Measurements from ENCODE around the gene NCBP1.
"Not testable (repeated sequence)": the region's sequence is repeated elsewhere in the genome, so short reads cannot be mapped to it uniquely, and the experiment has no call there.

Gene NCBP1

DNA sequence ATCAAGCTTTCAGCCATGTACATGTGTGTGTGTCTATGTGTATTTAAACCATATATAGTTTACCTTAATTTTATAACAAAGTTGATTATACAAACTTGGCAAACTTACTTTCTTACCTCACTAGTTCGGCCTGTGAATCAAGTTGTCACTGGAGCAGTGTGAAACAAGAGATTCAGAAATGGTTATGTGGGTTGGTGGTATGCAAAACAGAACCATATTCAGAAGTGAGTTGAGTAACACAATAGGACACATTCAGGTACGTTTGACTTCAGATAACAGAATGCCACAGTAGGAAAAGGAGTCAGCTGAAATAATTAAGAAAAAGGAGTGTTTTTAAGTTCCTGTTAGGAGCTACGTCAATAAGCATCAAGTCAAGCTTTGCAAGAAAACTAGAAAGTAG, 42.0 kb downstream of the NCBP1 start:
- DNase-seq, result no peak

DNA sequence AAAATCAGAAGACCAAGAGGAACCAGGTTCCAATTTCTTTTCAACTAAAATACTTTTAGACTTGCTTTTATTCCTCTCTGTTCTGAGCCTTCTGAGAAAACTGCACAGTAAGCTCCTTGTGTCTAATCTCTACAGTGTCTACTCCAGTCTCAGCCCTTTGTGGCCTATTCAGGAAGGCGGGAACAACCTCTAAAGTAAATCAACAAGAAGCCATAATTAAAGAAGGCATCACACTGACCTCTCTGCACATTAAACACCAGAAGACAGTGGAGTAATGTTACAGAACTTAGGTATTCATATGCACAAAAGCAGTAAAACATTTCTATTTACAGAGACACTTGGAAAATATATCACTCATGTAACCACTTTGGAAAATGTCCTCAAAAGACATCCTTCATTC, 48.6 kb downstream of the NCBP1 start:
- DNase-seq, result no peak

DNA sequence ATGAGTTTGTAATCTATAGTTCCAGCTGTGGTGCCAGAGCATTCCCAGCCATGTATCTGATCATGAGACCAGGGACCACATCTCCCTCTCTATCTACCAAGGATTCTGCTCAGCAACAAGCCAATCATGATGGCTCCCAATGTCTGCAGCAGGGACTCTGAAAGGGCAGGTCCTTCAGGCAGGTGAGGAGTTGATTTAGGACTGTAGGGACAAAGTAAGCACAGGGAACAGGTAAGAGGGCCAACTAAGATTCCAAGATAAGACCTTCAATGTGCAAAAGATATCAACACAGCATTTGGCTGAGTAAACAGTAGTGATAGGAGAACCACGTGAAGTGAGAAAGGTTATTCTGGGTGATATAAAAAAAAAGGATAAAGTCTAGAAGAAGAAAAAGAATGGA, 55.0 kb downstream of the NCBP1 start:
- DNase-seq, result peak; percentile 10

DNA sequence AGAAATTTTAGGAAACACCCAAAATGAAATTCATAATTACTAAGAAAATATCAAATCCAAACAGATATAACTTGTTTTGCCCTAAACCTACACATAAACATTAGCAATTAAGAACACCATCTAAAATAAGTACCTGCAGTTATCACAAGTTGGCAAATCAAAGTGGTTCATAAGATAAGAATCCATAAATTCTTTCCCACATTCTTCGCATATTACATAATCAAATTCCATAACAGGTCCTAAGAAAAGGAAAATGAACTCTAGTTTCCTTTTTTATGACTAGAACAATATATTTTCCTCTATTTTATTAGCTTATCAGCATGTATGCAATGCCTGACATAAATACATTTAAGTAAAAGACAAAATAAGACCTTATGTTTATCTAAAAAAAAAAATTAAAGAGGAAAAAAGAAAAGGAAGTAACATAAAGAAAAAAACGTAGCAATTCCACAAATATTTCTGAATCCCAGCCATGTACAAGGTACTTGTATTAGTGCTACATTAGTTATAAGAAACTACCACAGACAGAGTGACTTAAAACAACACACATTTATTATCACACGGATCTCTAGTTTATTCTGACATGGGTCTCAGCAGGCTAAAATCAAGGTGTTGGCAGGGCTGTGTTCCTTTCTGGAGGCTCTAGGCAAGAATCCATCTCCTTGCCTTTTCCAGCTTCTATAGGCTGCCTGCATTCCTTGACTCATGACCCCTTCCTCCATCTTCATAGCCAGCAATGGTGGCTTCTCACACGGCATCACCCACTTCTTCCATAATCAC, 56.0 kb downstream of the NCBP1 start:
- DNase-seq, result no peak

DNA sequence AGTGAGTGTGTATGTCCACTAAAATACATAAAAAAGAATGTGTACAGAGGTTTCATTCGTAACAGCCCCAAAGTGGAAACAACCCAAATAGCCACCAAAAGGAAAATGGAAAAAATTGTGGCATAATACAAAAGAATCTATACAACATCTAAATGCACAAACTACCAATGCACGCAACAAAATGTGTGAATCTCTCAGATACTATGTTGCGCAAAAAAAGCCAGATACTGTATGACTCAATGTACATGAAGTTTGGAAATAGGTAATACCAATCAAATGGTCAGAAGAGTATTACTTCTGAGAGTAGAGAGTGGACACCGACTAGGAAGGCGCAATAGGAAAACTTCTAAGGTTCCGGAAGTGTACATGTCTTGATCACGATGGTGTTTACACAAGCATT, 61.1 kb downstream of the NCBP1 start:
- no peak for DNase-seq

DNA sequence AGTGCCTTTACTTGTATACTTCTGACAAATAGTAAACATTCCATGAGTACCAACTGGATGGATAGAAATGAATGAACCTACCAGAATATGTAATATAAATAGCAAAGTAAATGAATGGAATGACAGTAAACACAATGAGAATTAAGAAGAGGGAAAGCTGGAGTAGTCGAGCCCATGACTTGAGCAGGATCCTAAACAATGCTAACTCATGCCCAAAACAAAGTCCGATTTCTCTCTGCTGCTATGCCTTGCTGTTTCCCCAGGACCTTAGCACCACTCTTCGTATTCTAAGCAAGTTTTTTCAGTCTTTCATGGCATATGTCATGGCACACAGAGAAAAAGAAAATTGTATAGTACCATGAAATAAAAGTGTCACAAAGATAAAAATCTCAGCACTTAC, 61.8 kb downstream of the NCBP1 start:
- no peak for DNase-seq

DNA sequence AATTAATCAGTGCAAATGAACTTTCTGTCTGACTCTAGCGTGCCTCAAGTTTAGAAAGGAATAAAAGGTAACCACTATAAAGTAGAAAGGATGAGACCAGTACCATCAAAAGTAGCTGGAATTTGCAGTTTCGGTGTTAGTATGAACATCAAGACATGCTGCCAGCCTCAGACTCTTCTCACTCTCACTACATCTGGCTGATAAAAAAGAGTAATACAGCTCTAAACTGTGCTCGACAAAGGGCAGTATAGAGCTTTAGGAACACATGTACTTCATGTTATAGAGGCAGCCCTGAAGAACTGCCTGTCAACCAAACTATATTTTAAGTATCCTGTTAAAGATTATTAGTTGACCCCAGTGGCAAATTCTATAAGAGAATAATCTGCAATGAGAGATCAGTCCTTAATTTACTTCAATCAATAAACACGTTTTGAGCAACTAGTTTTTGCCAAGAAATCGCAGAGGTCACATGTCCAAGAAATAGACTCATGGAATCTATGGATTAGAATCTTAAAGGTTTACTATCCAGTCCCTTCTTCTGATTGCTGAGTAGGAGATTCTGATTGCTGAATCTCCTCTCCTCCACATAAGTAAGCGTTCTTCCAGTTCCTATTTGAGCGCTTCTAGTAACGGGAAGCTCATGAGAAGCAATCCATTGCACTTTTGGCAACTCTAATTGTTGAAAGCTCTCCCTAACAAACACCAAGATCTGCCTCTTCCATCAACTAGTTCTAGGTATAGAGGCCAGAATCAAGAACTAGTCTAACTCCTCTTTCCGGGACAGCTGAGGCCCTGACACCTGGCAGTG, 62.6 kb downstream of the NCBP1 start:
- peak; percentile 49 for DNase-seq

DNA sequence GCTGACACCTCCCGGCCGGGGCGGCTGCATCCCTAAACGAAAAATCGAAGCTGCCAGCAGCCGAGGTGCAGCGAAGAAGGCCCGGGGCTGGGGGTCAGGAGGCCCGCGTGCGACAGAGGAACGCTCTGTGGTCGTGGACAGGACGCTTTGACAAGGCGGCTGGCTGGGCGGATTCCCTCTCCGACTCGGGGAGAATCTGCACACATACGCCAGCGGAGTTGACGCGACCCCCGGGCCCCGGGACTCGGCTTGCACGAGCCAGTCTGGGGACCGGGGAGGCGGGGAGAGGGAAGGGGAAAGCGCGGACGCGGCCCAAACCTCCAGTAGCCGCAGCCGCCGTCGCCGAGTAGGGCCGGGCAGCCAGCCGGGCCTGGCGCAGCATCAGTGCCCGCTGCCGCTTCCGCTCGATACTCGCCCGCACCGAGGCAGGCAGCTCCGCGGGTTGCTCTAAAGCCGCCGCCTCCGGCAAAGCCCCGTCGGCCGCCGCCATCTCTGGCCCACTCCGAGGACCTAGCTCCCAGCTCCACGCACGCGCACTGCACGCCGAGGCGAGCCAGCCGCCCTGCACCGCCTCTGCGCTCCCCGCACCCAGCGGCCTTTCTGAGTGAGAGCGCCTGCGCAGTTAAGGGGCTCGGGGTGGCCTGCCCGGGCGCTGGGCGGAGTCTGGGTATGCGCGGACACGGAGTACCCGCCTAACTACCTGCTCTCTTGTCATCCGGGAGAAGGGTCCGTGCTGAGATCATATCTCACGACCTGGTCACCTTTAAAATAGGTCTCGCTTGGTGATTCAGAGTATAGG, 63.4 kb downstream of the NCBP1 start, which contains the start of gene XPA:
XPA (minus strand) TSS at position 538 of the 799 bp plus-strand sequence; CDS start at position 490, 48 bp downstream.
- DNase-seq, result peak; percentile 98

DNA sequence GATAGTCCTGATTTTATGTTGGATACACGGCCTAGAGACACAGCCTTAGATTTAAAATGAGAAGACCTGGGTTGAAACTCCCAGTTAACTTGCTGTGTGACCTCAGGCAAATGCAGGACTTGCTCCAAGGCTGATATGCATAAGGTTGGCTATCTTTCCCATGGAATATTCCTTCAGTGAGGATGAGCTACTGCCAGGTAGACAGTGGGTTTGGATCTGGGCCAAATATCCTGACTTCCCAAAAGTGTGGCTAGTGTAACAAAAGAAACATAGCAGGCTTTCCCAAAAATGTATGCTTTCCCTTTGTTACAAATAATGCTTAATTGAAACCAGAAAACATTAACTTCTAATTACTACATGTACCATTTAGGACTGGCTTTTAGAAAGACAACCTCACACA, 64.2 kb downstream of the NCBP1 start:
- DNase-seq, result no peak

DNA sequence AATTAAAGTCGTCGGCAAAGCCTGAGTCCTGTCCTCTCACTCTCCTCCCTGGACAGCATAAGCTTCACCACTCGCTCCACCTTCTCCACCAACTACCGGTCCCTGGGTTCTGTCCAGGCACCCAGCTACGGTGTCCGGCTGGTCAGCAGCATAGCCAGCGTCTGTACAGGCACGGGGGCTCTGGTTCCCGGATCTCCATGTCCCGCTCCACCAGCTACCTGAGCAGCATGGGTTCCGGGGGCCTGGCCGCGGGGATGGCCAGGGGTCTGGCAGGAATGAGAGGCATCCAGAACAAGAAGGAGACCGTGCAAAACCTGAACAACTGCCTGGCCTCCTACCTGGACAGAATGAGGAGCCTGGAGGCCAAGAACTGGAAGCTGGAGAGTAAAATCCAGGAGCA, 65.2 kb downstream of the NCBP1 start:
- no peak for DNase-seq

DNA sequence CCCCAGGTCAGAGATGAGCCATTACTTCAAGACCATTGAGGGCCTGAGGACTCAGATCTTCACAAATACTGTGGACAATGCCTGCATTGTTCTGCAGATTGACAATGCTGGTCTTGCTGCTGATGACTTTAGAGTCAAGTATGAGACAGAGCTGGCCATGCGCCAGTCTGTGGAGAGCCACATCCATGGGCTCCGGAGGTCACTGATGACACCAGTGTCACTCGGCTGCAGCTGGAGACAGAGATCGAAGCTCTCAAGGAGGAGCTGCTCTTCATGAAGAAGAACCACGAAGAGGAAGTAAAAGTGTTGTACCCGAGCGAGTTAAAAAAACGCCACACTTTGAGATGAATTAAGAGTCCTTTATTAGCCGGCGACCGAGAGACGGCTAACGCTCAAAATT, 65.7 kb downstream of the NCBP1 start:
- peak; percentile 48 for DNase-seq

DNA sequence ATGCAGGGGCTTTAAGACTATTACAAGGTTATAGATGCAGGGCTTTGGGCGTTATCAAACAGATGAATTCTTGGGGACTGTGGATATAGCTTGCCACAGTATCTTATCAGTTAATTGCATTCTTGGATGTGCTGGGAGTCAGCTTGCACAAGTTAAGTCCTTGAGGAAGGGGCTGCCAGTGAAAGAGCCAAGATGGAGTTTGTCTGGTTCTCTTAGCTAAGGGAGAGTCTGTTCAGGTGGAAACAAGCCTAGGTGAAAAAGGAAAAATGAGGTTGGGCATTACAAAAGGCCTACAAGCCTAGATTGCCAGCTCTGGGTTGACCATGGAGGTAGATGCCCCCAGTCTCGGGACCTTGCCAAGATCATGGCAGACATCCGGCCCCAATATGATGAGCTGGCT, 66.2 kb downstream of the NCBP1 start:
- DNase-seq, result not testable (repeated sequence)

DNA sequence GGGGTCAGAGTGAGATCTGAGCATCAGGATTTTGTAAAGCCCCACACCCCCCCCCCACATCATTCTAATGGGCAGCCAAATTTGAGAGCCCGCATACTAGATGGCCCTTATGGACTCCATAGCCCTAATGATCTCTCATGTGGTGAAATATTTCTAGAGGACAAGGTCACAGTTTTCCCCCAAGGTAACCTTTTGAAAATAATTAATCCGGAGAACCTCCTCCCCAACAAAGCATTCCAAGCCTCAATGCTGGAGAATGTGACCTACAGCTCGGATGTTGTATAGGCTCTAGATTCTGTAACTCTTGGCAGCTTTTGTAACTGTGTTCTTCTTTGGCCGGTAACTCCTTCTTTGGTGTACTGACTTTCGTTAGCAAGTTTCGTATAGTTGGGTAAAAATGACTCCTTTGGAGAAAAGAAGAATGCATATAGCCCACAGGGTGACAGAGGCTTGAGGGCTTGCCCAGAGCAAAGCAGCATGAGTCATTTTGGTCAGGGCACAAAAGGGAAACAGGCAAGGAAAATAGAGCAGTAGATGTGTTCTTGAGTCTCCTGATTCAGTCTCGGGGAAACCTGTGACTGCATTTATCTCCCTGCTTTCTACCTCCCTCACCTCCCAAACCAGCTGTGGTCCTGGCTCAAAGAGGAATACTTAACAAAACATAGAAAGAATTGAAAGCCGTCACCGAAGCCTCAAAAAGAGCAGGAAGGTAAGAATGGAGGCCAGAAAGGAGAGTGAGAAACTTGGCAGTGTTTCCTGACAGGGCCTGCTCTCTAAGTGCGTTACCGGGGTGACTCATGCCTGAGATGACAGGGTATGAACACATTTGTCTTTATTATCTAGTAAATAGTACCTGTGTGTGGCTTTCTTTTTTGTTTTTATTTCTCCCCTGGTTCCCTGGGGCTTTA, 70.1 kb downstream of the NCBP1 start:
- peak; percentile 54 for DNase-seq

DNA sequence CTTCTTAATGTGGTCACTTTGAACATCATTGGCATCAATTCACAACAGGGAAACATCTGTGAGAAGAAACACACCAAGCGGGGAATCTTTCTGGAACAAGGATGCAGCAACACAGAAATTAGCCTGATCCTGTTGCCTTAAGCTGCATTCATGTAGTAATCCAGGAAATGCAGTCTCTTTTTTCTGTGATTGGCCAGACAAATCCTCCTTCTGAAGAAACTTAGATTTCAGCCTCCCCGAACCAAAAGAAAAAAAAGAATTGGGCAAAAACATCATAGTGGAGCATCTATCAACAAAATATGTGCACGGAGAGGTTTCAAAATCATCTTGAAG, 70.7 kb downstream of the NCBP1 start:
- no peak for DNase-seq

DNA sequence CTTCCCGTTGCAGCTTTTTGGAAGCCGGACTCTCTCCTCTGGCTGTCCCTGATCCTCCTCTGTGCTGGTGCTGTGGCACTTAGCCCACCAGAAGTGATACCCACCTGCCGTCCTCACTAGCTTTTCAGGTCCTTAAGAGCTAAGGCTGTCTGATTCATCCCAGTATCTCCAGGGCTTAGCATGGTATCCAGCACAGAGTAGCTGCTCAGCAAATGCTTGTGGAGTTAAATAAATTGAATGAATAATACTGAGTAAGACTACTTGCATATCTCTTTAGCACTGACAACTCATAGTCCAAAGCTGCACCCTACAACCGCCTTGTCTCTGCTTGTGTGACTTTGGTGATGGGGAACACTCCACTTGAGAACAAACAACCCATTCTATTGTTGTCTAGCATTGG, 71.2 kb downstream of the NCBP1 start:
- DNase-seq, result no peak

DNA sequence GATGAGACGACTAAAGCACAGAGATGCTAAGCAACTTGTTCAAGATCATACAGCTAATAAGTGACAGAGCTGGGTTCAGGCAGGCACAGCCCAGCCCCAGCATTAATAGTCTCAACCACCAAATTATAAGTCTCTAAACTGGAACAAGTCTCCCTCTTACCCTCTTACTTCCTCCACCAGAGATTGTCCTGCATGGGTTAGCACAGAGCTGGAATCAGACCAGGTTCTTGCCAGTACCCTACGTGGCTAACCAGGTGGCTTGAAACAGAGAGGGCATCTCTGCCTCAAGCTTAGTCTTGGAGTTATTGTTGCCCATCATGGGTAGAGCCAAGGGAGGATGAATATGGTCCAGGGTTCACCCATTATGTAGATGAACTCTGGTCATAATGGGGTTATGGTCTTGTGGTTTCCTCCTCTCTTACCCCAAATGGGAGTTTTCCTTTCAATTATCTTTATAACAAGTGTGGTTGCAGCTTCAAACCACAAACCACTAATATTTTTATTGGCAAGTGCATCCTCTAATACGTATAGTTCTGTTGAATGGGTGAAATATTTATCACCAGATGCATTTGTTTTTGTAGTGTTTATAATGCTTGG, 71.8 kb downstream of the NCBP1 start:
- DNase-seq, result no peak

DNA sequence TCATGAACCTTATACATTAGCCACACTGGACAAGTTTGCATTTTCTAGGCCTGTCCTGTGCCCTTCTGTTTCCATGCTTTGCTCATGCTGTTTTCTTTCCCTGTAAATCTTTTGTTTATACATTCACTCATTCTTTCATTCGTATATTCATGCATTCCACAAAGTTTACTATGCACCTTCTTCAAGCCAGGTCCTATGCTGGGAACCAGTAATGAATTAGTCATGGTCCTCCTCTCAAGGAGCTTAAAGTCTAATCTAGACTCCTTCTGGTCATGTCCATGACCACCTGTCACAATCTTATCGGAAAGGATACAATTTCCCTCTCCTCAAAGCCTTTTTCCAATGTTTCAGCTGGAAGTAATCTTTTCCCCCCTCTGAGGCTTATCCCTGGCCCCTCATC, 72.6 kb downstream of the NCBP1 start:
- no peak for DNase-seq

DNA sequence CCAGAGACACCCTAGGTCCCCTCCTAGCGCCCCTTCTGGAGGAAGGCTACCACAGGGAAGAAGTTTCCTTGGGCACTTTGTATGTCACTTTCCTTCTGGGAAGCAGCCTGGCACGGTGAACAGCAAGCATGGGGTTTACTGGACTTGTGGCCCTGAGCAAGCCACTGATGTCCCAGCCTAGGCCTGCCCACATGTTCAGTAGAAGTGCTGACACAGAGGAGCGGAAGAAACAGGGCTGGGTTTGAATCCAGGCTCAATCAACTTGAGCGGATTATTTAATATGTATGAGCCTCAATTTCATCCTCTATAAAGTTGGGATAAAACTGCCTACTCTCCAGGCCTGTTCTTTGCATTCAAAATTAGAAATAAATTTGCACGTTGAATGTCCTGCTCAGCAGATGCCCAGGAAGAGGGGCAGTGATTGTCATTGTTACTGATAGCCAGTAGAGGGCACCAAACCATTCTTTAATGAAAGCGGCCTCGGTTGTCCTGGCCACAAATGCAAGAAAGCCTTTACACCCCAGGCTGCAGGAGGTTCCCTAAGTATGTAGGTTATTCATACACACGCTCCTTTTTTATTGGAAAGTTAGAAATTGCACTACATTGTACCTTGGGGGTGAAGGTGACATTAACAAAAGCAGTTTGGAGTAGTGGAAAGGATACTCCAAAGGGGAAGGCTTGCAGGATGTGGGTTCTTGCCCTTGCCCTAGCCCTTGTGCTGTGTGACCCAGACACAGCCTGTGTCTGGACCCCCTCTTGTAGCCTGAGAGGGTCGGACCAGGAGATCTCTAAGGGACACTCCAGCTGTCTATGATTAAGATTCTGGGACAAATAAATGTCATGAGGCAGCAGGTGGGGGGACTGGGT, 77.0 kb downstream of the NCBP1 start:
- DNase-seq, result peak; percentile 78

DNA sequence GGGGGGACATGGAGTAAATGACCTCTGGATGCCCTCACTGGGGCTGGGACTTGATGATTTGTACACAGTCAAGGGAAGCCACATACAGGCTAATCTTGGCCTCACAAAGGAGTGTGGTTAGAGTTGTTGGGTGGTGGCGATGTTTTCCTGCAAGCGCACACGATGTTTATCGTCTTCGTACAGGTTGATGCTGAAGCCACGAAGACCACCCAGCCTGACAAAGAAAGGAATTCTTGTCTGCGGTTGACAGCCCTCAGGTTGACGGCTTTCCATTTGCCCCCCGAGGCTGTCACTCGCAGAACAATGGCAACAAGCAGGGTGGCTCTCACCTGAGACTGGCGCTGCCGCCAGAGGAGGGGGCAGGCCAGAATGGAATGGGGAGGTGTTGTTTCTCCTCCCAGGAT, 77.6 kb downstream of the NCBP1 start:
- no peak for DNase-seq

DNA sequence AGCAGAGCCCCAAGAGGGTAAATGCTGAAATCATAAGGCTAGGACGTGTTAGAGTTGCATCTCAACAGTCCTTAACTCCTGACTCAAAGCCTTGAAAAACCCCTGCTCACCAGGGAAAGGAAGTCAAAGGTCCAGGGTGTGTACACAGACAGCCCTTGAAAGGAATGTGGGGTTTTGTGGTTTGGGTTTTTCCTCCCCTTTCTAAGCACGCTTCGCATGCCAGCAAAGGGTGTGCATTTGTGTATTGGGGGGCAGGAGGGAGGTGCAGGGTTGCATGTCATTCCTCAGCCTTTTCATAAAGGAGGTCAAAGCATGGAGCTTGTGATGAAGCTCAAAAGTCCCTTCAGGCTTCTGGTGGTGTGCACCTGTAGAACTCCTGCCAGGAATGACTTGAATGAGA, 80.8 kb downstream of the NCBP1 start:
- peak; percentile 8 for DNase-seq

DNA sequence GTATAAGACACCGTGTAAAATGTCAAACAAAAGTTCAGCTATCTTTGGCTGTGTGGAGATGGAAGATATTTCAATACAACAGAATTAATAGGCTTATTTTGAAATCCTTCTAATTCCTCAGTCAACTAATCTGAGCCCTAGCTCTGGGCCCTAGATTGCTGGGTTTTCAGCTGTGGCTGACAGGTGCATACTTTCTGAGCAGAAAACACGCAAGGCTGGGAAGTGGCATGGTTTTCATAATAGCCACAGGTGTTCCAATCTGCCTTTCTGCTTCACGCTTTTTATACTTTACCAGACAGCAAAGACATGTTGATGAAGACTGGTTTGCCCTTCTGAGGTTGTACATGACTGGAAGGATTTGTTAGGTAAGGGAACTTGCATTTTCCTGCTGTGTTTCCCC, 84.2 kb downstream of the NCBP1 start:
- no peak for DNase-seq
